ENCODE data around the gene ZDHHC5. TPM values are rescaled to one million over a fixed set of nuclear protein-coding genes. Genes with fewer than 3 reads are reported as not detected.

The ZDHHC5 gene
- 63.8 and 75.9 TPM in 2 replicates for polyA plus RNA-seq (2011; rRNA removed)
- 49.6 and 59.2 TPM in 2 replicates for polyA plus RNA-seq (2012; cell fraction: cytosol; rRNA removed)
- 62.4 and 72.5 TPM in 2 replicates for polyA plus RNA-seq (2012; cell fraction: nucleus; rRNA removed)
- polyA plus RNA-seq (2017; fragmentation: RNase III; extraction: RNeasy Plus Mini Kit Qiagen cat#74134 plus additional on column Dnase treatment), result 44.1 to 47.1 TPM (median 46.5 TPM) in 3 replicates
- polyA minus RNA-seq (2011; rRNA and poly(A)+ RNA removed), result 116 and 122 TPM in 2 replicates

DNA sequence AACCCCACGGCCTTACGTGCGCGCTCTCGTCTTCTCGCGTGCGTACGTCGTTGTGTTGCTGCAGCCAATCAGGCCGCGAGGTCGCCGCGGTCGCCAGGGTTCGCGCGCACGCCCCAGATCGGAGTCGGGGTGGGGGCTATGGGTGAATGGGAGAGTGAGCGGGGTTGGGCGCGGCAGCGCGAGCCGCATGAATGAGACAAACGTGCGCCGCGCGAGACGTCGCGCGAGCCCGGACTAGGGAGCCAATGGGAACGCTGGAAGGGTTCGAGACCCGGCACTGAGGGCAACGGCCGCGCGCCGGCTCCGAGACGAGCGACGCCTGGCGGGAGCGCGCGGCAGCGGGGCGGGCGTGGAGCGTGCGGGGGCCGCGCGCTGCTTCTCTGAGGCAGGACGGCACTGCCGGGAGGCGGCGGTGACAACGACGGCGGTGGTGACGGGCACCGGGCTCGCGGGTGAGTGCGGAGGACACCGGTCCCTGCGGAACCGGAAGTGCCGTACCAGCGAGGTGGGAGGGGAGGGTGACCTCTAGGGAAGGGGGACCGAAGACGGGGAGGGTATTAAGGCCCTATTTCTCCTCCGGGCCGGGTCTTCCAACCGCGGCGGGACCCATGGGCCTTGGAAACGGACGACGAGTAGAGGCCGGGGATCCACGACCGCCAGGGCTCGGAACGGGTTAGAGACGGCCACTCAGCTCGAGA is at the start of gene ZDHHC5:
Gene ZDHHC5 (plus strand): TSS at position 379 of the 698 bp plus-strand sequence. CDS start 4,977 bp downstream, outside the sequence.
- peak within 1 kb of the TSS; percentile 95 for H3K4me2 ChIP-seq
- ChIA-PET CTCF (interaction anchor here (0.6 to 1.3 kb wide), 4 partner anchors 132 to 1504 kb away, joined by 3 to 5 read pairs (median 4); partner anchors contain the start of gene DTX4), POLR2A (interaction anchor here (0.6 to 2.5 kb wide), 3 partner anchors 19 to 74 kb away, joined by 3 to 8 read pairs (median 4); partner anchors contain the start of genes MED19, SELENOH and TMX2)
- TF ChIP-seq MAFK (IDR thresholded peaks at IDR 0.05; ENCODE audit: partially characterized antibody) (no peak), MYC (IDR thresholded peaks at IDR 0.05; ENCODE audit: borderline replicate concordance, low read length) (peak; percentile 68), CHD2 (IDR thresholded peaks at IDR 0.05; ENCODE audit: low read length, partially characterized antibody) (peak; percentile 82), HOXB5 (CRISPR knock-in tag; IDR thresholded peaks at IDR 0.05) (0 out of 2 replicates have a peak, but pooled peaks have one; percentile 42), POLR2AphosphoS2 (conservative IDR thresholded peaks at IDR 0.05; ENCODE audit: low read length) (no peak), REST (IDR thresholded peaks at IDR 0.05) (peak; percentile 83), ZSCAN20 (CRISPR knock-in tag; IDR thresholded peaks at IDR 0.05) (no peak), MAX (IDR thresholded peaks at IDR 0.05) (peak; percentile 73), ELK1 (IDR thresholded peaks at IDR 0.05; ENCODE audit: low read depth, low read length) (peak; percentile 46; the same call in 1 of the 2 replicates), ATOH8 (CRISPR knock-in tag; IDR thresholded peaks at IDR 0.05; ENCODE audit: low read depth) (no peak), POLR2A (IDR thresholded peaks at IDR 0.05; ENCODE audit: low read length) (peak; percentile 90), CEBPB (IDR thresholded peaks at IDR 0.05) (no peak), SREBF2 (IDR thresholded peaks at IDR 0.05) (no peak), HOXA7 (CRISPR knock-in tag; IDR thresholded peaks at IDR 0.05) (no peak), RFX5 (IDR thresholded peaks at IDR 0.05) (peak; percentile 58; the same call in 1 of the 2 replicates), PHF8 (IDR thresholded peaks at IDR 0.05; ENCODE audit: borderline replicate concordance, low read depth) (peak; percentile 93; the same call in 1 of the 2 replicates), USF2 (IDR thresholded peaks at IDR 0.05) (no peak), CHD4 (IDR thresholded peaks at IDR 0.05; ENCODE audit: borderline replicate concordance) (no peak), NFE2L2 (conservative IDR thresholded peaks at IDR 0.05; ENCODE audit: low read length) (no peak), TFCP2L1 (CRISPR knock-in tag; IDR thresholded peaks at IDR 0.05) (no peak; the same call in 1 of the 2 replicates), JUN (IDR thresholded peaks at IDR 0.05) (peak in 1 of 2 experiments; percentile 51; a peak in 3 of 5 replicates)
- TF ChIP-seq, protein P1, sequence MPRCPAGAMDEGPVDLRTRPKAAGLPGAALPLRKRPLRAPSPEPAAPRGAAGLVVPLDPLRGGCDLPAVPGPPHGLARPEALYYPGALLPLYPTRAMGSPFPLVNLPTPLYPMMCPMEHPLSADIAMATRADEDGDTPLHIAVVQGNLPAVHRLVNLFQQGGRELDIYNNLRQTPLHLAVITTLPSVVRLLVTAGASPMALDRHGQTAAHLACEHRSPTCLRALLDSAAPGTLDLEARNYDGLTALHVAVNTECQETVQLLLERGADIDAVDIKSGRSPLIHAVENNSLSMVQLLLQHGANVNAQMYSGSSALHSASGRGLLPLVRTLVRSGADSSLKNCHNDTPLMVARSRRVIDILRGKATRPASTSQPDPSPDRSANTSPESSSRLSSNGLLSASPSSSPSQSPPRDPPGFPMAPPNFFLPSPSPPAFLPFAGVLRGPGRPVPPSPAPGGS (IDR thresholded peaks at IDR 0.05), result no peak
- TF ChIP-seq, protein P2, sequence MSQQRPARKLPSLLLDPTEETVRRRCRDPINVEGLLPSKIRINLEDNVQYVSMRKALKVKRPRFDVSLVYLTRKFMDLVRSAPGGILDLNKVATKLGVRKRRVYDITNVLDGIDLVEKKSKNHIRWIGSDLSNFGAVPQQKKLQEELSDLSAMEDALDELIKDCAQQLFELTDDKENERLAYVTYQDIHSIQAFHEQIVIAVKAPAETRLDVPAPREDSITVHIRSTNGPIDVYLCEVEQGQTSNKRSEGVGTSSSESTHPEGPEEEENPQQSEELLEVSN (IDR thresholded peaks at IDR 0.05; ENCODE audit: borderline replicate concordance, low read depth), result peak; percentile 59; the same call in 1 of the 2 replicates
- H3K4me3 ChIP-seq, result peak within 1 kb of the TSS; percentile 86
- under 1% methylated on average over 42 of the region's 96 CpGs for WGBS (ENCODE audit: missing lambda C conversion rate)
- H3K4me1 ChIP-seq, result peaks cover 18% of the 10 kb centered on the region
- DNase-seq (ENCODE audit: low read depth in 1 of 2, low spot score in 1 of 2) (peak; percentile 99 to 100), ATAC-seq (peak; percentile 90 to 94), FAIRE-seq (peak; percentile 97)
- H3K9me3 ChIP-seq, result no peaks in the 10 kb centered on the region
- peak within 1 kb of the TSS; percentile 96 for H3K27ac ChIP-seq
